ENCODE data around the gene HSD17B2. TPM values are rescaled to one million over a fixed set of nuclear protein-coding genes. Genes with fewer than 3 reads are reported as not detected.

The HSD17B2 gene
- total RNA-seq, 1 experiment from 2014 or later, result 0.55 TPM

DNA sequence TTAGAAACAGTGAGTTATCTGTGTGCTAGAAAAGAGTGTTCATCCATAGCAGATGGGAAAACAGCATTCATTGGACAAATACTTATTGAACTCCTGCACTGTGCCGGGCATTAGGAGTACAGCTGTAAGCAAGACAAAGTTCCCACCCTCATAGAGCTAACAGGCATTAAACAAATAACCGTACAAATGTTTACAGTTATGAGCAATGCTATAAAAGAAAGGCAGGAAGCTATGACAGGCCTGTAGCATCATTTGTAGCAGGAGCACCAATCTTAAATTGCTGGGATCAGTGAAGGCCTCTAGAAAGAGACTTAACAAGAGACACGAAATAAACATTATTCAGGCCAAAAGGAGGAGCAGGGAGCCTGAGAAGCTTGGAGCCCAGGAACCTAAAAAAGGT lies 39.4 kb upstream of the HSD17B2 start:
- H3K4me3 Mint-ChIP-seq, result no peak overlapping the region
- H3K9me3 Mint-ChIP-seq, result 0 out of 2 replicates have a peak, but pooled peaks cover 3% of the 10 kb centered on the region
- TF ChIP-seq ZNF396 (CRISPR knock-in tag; IDR thresholded peaks at IDR 0.05; ENCODE audit: borderline replicate concordance) (no peak), ZNF219 (CRISPR knock-in tag; IDR thresholded peaks at IDR 0.05; ENCODE audit: borderline replicate concordance) (no peak), ZNF671 (CRISPR knock-in tag; IDR thresholded peaks at IDR 0.05) (no peak), ZNF121 (CRISPR knock-in tag; IDR thresholded peaks at IDR 0.05) (no peak), IRF2 (CRISPR knock-in tag; IDR thresholded peaks at IDR 0.05; ENCODE audit: borderline replicate concordance, low read depth) (no peak), SMAD3 (CRISPR knock-in tag; IDR thresholded peaks at IDR 0.05; ENCODE audit: borderline replicate concordance) (no peak), NFATC4 (CRISPR knock-in tag; IDR thresholded peaks at IDR 0.05) (no peak), ERG (CRISPR knock-in tag; IDR thresholded peaks at IDR 0.05) (no peak), HMGXB4 (CRISPR knock-in tag; IDR thresholded peaks at IDR 0.05) (no peak), MYBL2 (CRISPR knock-in tag; IDR thresholded peaks at IDR 0.05) (no peak)
- TF ChIP-seq, protein P1, sequence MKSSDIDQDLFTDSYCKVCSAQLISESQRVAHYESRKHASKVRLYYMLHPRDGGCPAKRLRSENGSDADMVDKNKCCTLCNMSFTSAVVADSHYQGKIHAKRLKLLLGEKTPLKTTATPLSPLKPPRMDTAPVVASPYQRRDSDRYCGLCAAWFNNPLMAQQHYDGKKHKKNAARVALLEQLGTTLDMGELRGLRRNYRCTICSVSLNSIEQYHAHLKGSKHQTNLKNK (CRISPR knock-in tag; IDR thresholded peaks at IDR 0.05), result no peak
- TF ChIP-seq, protein P2, sequence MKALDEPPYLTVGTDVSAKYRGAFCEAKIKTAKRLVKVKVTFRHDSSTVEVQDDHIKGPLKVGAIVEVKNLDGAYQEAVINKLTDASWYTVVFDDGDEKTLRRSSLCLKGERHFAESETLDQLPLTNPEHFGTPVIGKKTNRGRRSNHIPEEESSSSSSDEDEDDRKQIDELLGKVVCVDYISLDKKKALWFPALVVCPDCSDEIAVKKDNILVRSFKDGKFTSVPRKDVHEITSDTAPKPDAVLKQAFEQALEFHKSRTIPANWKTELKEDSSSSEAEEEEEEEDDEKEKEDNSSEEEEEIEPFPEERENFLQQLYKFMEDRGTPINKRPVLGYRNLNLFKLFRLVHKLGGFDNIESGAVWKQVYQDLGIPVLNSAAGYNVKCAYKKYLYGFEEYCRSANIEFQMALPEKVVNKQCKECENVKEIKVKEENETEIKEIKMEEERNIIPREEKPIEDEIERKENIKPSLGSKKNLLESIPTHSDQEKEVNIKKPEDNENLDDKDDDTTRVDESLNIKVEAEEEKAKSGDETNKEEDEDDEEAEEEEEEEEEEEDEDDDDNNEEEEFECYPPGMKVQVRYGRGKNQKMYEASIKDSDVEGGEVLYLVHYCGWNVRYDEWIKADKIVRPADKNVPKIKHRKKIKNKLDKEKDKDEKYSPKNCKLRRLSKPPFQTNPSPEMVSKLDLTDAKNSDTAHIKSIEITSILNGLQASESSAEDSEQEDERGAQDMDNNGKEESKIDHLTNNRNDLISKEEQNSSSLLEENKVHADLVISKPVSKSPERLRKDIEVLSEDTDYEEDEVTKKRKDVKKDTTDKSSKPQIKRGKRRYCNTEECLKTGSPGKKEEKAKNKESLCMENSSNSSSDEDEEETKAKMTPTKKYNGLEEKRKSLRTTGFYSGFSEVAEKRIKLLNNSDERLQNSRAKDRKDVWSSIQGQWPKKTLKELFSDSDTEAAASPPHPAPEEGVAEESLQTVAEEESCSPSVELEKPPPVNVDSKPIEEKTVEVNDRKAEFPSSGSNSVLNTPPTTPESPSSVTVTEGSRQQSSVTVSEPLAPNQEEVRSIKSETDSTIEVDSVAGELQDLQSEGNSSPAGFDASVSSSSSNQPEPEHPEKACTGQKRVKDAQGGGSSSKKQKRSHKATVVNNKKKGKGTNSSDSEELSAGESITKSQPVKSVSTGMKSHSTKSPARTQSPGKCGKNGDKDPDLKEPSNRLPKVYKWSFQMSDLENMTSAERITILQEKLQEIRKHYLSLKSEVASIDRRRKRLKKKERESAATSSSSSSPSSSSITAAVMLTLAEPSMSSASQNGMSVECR (CRISPR knock-in tag; IDR thresholded peaks at IDR 0.05; ENCODE audit: borderline replicate concordance), result no peak
- TF ChIP-seq, protein P3, sequence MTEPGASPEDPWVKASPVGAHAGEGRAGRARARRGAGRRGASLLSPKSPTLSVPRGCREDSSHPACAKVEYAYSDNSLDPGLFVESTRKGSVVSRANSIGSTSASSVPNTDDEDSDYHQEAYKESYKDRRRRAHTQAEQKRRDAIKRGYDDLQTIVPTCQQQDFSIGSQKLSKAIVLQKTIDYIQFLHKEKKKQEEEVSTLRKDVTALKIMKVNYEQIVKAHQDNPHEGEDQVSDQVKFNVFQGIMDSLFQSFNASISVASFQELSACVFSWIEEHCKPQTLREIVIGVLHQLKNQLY (CRISPR knock-in tag; IDR thresholded peaks at IDR 0.05), result no peak
- ATAC-seq, result no peak
- POLR2A ChIA-PET, result no interaction called here
- H3K27me3 Mint-ChIP-seq (ENCODE audit: low read depth), result no peaks in the 10 kb centered on the region
- no peaks in the 10 kb centered on the region for H3K36me3 Mint-ChIP-seq
- CTCF ChIA-PET, result interaction anchor here (1.8 to 5.0 kb wide), 2 partner anchors 21 to 54 kb away, joined by 8 to 123 read pairs; no protein-coding TSS in a partner anchor
- no peak for DNase-seq (ENCODE audit: low spot score)
- H3K4me1 Mint-ChIP-seq, result peaks cover 29% of the 10 kb centered on the region
- no peak overlapping the region for H3K27ac Mint-ChIP-seq

DNA sequence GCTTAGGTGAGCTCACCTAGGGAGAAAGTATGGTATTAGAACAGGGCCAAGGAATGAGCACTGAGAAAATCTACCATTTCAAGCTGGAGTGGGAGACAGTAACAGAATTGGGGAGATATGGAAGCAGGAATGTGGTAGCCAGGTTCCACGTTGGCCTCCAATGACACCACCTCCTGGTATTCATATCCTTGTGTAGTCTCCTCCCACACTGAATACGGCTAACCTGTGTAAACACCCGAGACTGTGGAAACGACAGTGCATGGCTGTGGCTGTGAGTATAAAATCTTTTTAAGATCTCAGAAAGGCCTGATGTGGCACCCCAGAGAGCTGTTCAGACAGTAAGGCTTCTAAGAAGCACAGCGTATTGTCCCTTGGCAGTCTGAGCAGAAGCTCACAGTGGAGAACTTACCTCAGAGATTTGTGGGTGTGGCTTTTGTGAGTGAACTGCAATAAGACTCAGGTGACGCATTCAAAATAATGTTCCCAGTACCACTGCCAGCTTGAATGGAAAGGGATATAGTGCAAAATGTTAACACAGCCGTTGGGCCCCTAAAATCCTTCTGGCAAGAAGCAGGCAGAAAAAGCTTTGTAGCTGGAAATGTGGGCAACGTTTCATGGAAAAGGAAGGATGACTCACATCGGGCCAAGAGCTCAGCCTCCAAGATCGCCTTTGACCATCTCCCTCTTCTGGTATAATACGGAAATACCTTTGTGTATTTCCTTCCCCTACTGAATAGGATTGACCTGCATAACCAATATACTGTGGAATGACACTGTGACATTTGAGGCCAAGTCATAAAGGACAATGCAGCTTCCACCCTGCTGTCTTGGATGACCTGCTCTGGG lies 38.2 kb upstream of the HSD17B2 start:
- DNase-seq (ENCODE audit: low spot score) (no peak), ATAC-seq (peak; percentile 75)
- H3K9me3 Mint-ChIP-seq, result 0 out of 2 replicates have a peak, but pooled peaks cover 3% of the 10 kb centered on the region
- H3K27ac Mint-ChIP-seq, result no peak overlapping the region
- no peaks in the 10 kb centered on the region for H3K36me3 Mint-ChIP-seq
- H3K4me1 Mint-ChIP-seq, result peaks cover 27% of the 10 kb centered on the region
- POLR2A ChIA-PET, result interaction anchor here (0.7 kb wide), 1 partner anchor 55 kb away, joined by 3 read pairs; no protein-coding TSS in a partner anchor
- H3K4me3 Mint-ChIP-seq, result no peak overlapping the region
- no peaks in the 10 kb centered on the region; the same call in 1 of the 2 replicates for H3K27me3 Mint-ChIP-seq (ENCODE audit: low read depth)
- CTCF ChIA-PET, result interaction anchor here (0.6 to 5.0 kb wide), 35 partner anchors 9 to 635 kb away, joined by 3 to 123 read pairs (median 4); partner anchors contain the start of gene MPHOSPH6
- TF ChIP-seq NFATC4 (CRISPR knock-in tag; IDR thresholded peaks at IDR 0.05) (no peak), ZNF396 (CRISPR knock-in tag; IDR thresholded peaks at IDR 0.05; ENCODE audit: borderline replicate concordance) (no peak), SMAD3 (CRISPR knock-in tag; IDR thresholded peaks at IDR 0.05; ENCODE audit: borderline replicate concordance) (no peak), MYBL2 (CRISPR knock-in tag; IDR thresholded peaks at IDR 0.05) (no peak), FOXJ3 (CRISPR knock-in tag; IDR thresholded peaks at IDR 0.05; ENCODE audit: borderline replicate concordance) (no peak), GRHL2 (CRISPR knock-in tag; IDR thresholded peaks at IDR 0.05; ENCODE audit: insufficient replicate concordance, severe bottlenecking) (no peak), ATF6 (CRISPR knock-in tag; IDR thresholded peaks at IDR 0.05) (no peak), JAZF1 (CRISPR knock-in tag; IDR thresholded peaks at IDR 0.05) (no peak), ZBTB43 (CRISPR knock-in tag; IDR thresholded peaks at IDR 0.05) (no peak)
- TF ChIP-seq, protein P4, sequence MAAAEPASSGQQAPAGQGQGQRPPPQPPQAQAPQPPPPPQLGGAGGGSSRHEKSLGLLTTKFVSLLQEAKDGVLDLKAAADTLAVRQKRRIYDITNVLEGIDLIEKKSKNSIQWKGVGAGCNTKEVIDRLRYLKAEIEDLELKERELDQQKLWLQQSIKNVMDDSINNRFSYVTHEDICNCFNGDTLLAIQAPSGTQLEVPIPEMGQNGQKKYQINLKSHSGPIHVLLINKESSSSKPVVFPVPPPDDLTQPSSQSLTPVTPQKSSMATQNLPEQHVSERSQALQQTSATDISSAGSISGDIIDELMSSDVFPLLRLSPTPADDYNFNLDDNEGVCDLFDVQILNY (CRISPR knock-in tag; IDR thresholded peaks at IDR 0.05), result no peak

Measured in WTC11 (cell line).